Measurements from ENCODE around the gene DLST.

- TF ChIP-seq CTCF (IDR thresholded peaks at IDR 0.05): no peak
- no peak for TF ChIP-seq EZH2 (IDR thresholded peaks at IDR 0.05)
Observed at GRCh38 chr14:74898083-74898482, 16.4 kb downstream of the DLST start.
